ENCODE data around the gene KLHL13. TPM values are rescaled to one million over a fixed set of nuclear protein-coding genes. Genes with fewer than 3 reads are reported as not detected.

KLHL13 gene
- polyA plus RNA-seq, 1 donor (not counting 4 experiments of a cell fraction or from before 2014, with no cell fraction given): 4.9 TPM

DNA sequence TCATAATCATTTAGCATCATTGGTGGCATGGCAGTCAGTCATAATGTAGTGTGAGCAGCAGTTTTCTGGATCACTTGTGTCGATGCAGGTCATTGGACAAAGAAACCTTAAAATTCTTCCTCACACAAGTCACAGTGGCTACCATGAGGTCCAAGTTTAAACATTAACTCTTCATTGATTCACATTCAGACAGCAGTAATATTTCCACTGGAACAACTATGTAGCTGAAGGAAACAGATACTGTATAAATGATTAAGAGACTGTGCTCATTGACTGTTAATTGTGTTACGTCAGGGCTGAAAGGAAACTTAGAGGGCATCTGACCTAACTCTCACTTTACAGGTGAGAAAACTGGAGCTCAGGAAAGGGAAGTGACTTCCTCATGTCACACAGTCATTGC lies 261.8 kb downstream of the KLHL13 start:
- H3K36me3 ChIP-seq (ENCODE audit: control insufficient read depth in 2 of 2, extremely low read depth in 1 of 2, insufficient read depth in 2 of 2, low read length in 2 of 2): no peaks in the 10 kb centered on the region
- dilution Hi-C loops (cut with MboI; ENCODE audit: extremely low pct_ligation_motif_present, low sequenced_read_pairs): no loop called here
- DNase-seq (ENCODE audit: low read depth, low spot score): no peak
- H4K20me1 ChIP-seq (ENCODE audit: control insufficient read depth, extremely low read depth, insufficient read depth, low read length): no peaks in the 10 kb centered on the region
- H3K4me1 ChIP-seq (ENCODE audit: control insufficient read depth, extremely low read depth, insufficient read depth, low read length): no peaks in the 10 kb centered on the region
- H3K4me3 ChIP-seq (ENCODE audit: control insufficient read depth in 2 of 3, extremely low read depth in 1 of 3, insufficient read depth in 2 of 3, low read depth in 1 of 3, low read length in 3 of 3): no peak overlapping the region
- H3K27ac ChIP-seq (ENCODE audit: control insufficient read depth, insufficient read depth, low read length): no peak overlapping the region
- no peak overlapping the region for H3K4me2 ChIP-seq (ENCODE audit: control insufficient read depth, extremely low read depth, insufficient read depth, low read depth, low read length)
- H3K9me1 ChIP-seq (ENCODE audit: control insufficient read depth, extremely low read depth, insufficient read depth, low read length): no peaks in the 10 kb centered on the region
- H3K27me3 ChIP-seq (ENCODE audit: control insufficient read depth, extremely low read depth, insufficient read depth, low read length): no peaks in the 10 kb centered on the region
- no peaks in the 10 kb centered on the region for H3K79me2 ChIP-seq (ENCODE audit: control insufficient read depth, insufficient read depth, low read length)
- FAIRE-seq: no peak
- TF ChIP-seq EZH2 (IDR thresholded peaks at IDR 0.05; ENCODE audit: low read length): no peak
- TF ChIP-seq, protein P1, sequence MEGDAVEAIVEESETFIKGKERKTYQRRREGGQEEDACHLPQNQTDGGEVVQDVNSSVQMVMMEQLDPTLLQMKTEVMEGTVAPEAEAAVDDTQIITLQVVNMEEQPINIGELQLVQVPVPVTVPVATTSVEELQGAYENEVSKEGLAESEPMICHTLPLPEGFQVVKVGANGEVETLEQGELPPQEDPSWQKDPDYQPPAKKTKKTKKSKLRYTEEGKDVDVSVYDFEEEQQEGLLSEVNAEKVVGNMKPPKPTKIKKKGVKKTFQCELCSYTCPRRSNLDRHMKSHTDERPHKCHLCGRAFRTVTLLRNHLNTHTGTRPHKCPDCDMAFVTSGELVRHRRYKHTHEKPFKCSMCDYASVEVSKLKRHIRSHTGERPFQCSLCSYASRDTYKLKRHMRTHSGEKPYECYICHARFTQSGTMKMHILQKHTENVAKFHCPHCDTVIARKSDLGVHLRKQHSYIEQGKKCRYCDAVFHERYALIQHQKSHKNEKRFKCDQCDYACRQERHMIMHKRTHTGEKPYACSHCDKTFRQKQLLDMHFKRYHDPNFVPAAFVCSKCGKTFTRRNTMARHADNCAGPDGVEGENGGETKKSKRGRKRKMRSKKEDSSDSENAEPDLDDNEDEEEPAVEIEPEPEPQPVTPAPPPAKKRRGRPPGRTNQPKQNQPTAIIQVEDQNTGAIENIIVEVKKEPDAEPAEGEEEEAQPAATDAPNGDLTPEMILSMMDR (optimal IDR thresholded peaks at IDR 0.05 in 1 of 3, IDR thresholded peaks at IDR 0.05 in 1 of 3, conservative IDR thresholded peaks at IDR 0.05 in 1 of 3; ENCODE audit: extremely low read depth in 1 of 3, insufficient read depth in 2 of 3, low read length in 3 of 3): no peak
- H2AFZ ChIP-seq (ENCODE audit: control insufficient read depth, low read length): no peak overlapping the region
- H3K9ac ChIP-seq (ENCODE audit: control insufficient read depth, extremely low read depth, insufficient read depth, low read length): no peak overlapping the region
- no peaks in the 10 kb centered on the region for H3K9me3 ChIP-seq (ENCODE audit: control insufficient read depth, low read depth, low read length)

DNA sequence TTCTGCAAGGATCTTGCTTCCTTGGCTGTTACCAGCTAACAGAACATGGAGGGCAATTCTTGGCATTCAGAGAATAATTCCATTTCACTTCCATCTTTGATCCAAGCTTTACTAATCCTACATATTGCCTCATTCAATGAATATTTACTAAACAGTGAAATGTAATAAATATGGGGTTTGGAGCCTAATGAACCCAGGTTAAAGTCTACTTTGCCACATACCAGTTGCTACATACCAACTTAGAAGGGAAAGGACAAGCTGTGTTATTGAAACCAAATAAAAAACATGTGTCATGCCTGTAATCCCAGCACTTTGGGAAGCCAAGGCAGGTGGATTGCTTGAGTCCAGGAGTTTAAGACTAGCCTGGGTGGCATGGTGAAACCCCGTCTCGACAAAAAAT lies 265.6 kb downstream of the KLHL13 start:
- H3K27me3 ChIP-seq (ENCODE audit: control insufficient read depth, extremely low read depth, insufficient read depth, low read length): no peaks in the 10 kb centered on the region
- TF ChIP-seq EZH2 (IDR thresholded peaks at IDR 0.05; ENCODE audit: low read length): no peak
- TF ChIP-seq, protein P1 (optimal IDR thresholded peaks at IDR 0.05 in 1 of 3, IDR thresholded peaks at IDR 0.05 in 1 of 3, conservative IDR thresholded peaks at IDR 0.05 in 1 of 3; ENCODE audit: extremely low read depth in 1 of 3, insufficient read depth in 2 of 3, low read length in 3 of 3): no peak
- no peak overlapping the region for H3K9ac ChIP-seq (ENCODE audit: control insufficient read depth, extremely low read depth, insufficient read depth, low read length)
- H3K36me3 ChIP-seq (ENCODE audit: control insufficient read depth in 2 of 2, extremely low read depth in 1 of 2, insufficient read depth in 2 of 2, low read length in 2 of 2): no peaks in the 10 kb centered on the region
- no peaks in the 10 kb centered on the region for H3K9me1 ChIP-seq (ENCODE audit: control insufficient read depth, extremely low read depth, insufficient read depth, low read length)
- H3K9me3 ChIP-seq (ENCODE audit: control insufficient read depth, low read depth, low read length): no peaks in the 10 kb centered on the region
- no peaks in the 10 kb centered on the region for H3K4me1 ChIP-seq (ENCODE audit: control insufficient read depth, extremely low read depth, insufficient read depth, low read length)
- dilution Hi-C loops (cut with MboI; ENCODE audit: extremely low pct_ligation_motif_present, low sequenced_read_pairs): no loop called here
- no peak overlapping the region for H3K4me3 ChIP-seq (ENCODE audit: control insufficient read depth in 2 of 3, extremely low read depth in 1 of 3, insufficient read depth in 2 of 3, low read depth in 1 of 3, low read length in 3 of 3)
- no peaks in the 10 kb centered on the region for H4K20me1 ChIP-seq (ENCODE audit: control insufficient read depth, extremely low read depth, insufficient read depth, low read length)
- no peak for DNase-seq (ENCODE audit: low read depth, low spot score)
- no peak overlapping the region for H3K27ac ChIP-seq (ENCODE audit: control insufficient read depth, insufficient read depth, low read length)
- no peak overlapping the region for H3K4me2 ChIP-seq (ENCODE audit: control insufficient read depth, extremely low read depth, insufficient read depth, low read depth, low read length)
- H2AFZ ChIP-seq (ENCODE audit: control insufficient read depth, low read length): no peak overlapping the region
- no peaks in the 10 kb centered on the region for H3K79me2 ChIP-seq (ENCODE audit: control insufficient read depth, insufficient read depth, low read length)
- FAIRE-seq: no peak

Small RNA genes lying within 50 kb of the gene (small RNA-seq; reads per million reads assigned to genes)
- 0 reads per million in 3 experiments for gene RF00019 (ENCODE audit: insufficient read length in 3 of 3, low read depth in 3 of 3, low replicate concordance in 1 of 3)
- 0 reads per million in 3 experiments for gene TUBB4BP3 (ENCODE audit: insufficient read length in 3 of 3, low read depth in 3 of 3, low replicate concordance in 1 of 3)

Other genes starting within 250 kb of the KLHL13 start
- 13.2 to 22.9 TPM (median 16.1 TPM) in 3 replicates for gene WDR44, start 229.3 kb upstream of the KLHL13 start, polyA plus RNA-seq